Left lung (tissue), 10 donors: ENCODE results near the gene IL21R. TPM values are rescaled to one million over a fixed set of nuclear protein-coding genes. Genes with fewer than 3 reads are reported as not detected.

Experiments
- ATAC-seq: fragments of 200-7000 bp; cut with Tn5 transposase; one replicate; pipeline ENCODE4 v1.9.1; 2020; ENCODE audit warnings: moderate library complexity
- DNase-seq, 4 donors: peaks; one replicate each; pipeline ENCODE4 v3.0.0-alpha.2; 2013 to 2020
- H3K27ac ChIP-seq, 2 donors: fragments of 200-600 bp; sonication (generic) in 1 of 2; one replicate each; pipeline versions ENCODE4 v1.5.0 to v1.8.0; 2020 to 2021
- H3K27me3 ChIP-seq, 2 donors: fragments of 200-600 bp; sonication (generic) in 1 of 2; one replicate each; pipeline versions ENCODE4 v1.5.0 to v1.8.0; 2020 to 2021
- H3K36me3 ChIP-seq, 2 donors: fragments of 200-600 bp; sonication (generic) in 1 of 2; one replicate each; pipeline versions ENCODE4 v1.5.0 to v1.8.0; 2020 to 2021
- H3K4me1 ChIP-seq, 2 donors: fragments of 200-600 bp; one replicate each; pipeline ENCODE4 v1.8.0; 2021
- H3K4me3 ChIP-seq, 2 donors: fragments of 200-600 bp; sonication (generic) in 1 of 2; one replicate each; pipeline versions ENCODE4 v1.5.0 to v1.8.0; 2020 to 2021; ENCODE audit warnings: mild to moderate bottlenecking in 1 of 2
- H3K9me3 ChIP-seq, 2 donors: fragments of 200-600 bp; sonication (generic) in 1 of 2; one replicate each; pipeline versions ENCODE4 v1.5.0 to v1.8.0; 2020 to 2021
- intact Hi-C, 2 donors: fragments of 100-400 bp; cut with DNase I; formaldehyde crosslinking; loops; one replicate each; pipeline versions ENCODE4 v1.11.2 to v1.14.2; 2022
- polyA plus RNA-seq, 6 donors: library from polyadenylated mRNA; unstranded; fragments of 120-200 nt; gene quantifications; one replicate each; pipeline ENCODE4 v1.2.1, GENCODE V29; 2013; ENCODE audit not compliant: insufficient read length in 6 of 6
- total RNA-seq, 2 donors: library from RNA; stranded (reverse); fragmentation: NEBNext Ultra II Directional; extraction: Animal tissue kit (Norgen Biotek cat#: 25700); gene quantifications; one replicate each; pipeline ENCODE4 v1.2.1, GENCODE V29; 2021
- TF ChIP-seq, protein P1 (sequence below), 2 donors: fragments of 200-600 bp; sonication (generic) in 1 of 2; IDR thresholded peaks; one replicate each; pipeline versions ENCODE4 v1.5.0 to v1.8.0; 2021; ENCODE audit warnings: antibody characterized with exemption in 2 of 2
- donor health status: DM: no; HTN: yes; CAD: no.
- donor health status: DM: no; HTN: no; CAD: no.

IL21R gene
- total and polyA plus RNA-seq, 8 donors, result 1.2 to 4.3 (median 3.9) TPM

DNA sequence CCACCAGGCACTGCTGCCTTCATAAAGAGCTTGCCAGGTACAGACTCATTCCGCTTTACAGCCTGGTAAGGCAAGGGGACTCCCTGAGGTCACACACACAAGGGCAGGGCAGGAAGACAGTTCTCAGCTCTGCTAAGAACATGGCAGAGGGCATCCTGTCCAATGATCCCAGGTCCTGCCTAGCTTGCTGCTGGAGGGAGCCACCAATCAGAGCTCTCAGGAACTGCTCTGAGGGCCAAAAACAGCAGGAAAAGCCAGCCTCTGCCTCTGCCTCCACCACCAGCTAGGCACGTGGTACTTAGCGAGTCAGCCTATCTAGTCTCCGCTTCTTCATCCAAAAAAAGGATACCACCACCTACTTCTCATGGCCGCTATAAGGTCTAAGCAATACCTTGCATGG is 81.7 kb downstream of the IL21R start:
- TF ChIP-seq, protein P1, sequence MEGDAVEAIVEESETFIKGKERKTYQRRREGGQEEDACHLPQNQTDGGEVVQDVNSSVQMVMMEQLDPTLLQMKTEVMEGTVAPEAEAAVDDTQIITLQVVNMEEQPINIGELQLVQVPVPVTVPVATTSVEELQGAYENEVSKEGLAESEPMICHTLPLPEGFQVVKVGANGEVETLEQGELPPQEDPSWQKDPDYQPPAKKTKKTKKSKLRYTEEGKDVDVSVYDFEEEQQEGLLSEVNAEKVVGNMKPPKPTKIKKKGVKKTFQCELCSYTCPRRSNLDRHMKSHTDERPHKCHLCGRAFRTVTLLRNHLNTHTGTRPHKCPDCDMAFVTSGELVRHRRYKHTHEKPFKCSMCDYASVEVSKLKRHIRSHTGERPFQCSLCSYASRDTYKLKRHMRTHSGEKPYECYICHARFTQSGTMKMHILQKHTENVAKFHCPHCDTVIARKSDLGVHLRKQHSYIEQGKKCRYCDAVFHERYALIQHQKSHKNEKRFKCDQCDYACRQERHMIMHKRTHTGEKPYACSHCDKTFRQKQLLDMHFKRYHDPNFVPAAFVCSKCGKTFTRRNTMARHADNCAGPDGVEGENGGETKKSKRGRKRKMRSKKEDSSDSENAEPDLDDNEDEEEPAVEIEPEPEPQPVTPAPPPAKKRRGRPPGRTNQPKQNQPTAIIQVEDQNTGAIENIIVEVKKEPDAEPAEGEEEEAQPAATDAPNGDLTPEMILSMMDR (IDR thresholded peaks at IDR 0.05), result no peak
- no peak for ATAC-seq
- H3K36me3 ChIP-seq, result peaks cover 5 to 100% of the 10 kb centered on the region in 2 donors

GRCh38 chr16:27485126-27485525 is 83.2 kb downstream of the IL21R start:
- peaks cover 5 to 100% of the 10 kb centered on the region in 2 donors for H3K36me3 ChIP-seq
- ATAC-seq, result no peak
- intact Hi-C loops, result no loop called here
- H3K27ac ChIP-seq, result no peak overlapping the region
- no peaks in the 10 kb centered on the region for H3K9me3 ChIP-seq
- H3K4me1 ChIP-seq, result no peaks in the 10 kb centered on the region
- TF ChIP-seq, protein P1 (IDR thresholded peaks at IDR 0.05), result no peak
- no peak overlapping the region for H3K4me3 ChIP-seq
- no peaks in the 10 kb centered on the region for H3K27me3 ChIP-seq
- DNase-seq, result no peak

More for the DNA sequence above, 81.7 kb downstream of the IL21R start:
- Histone ChIP-seq H3K4me3 (no peak overlapping the region), H3K9me3 (no peaks in the 10 kb centered on the region), H3K27me3 (no peaks in the 10 kb centered on the region), H3K27ac (no peak overlapping the region), H3K4me1 (no peaks in the 10 kb centered on the region)
- intact Hi-C loops, result no loop called here
- no peak for DNase-seq

GRCh38 chr16:27485811-27486210 is 83.8 kb downstream of the IL21R start:
- Histone ChIP-seq H3K36me3 (peaks cover 5 to 100% of the 10 kb centered on the region in 2 donors), H3K9me3 (no peaks in the 10 kb centered on the region), H3K4me3 (no peak overlapping the region), H3K27me3 (no peaks in the 10 kb centered on the region), H3K27ac (no peak overlapping the region), H3K4me1 (no peaks in the 10 kb centered on the region)
- ATAC-seq, result no peak
- DNase-seq, result no peak
- TF ChIP-seq, protein P1 (IDR thresholded peaks at IDR 0.05), result no peak
- intact Hi-C loops, result no loop called here

DNA sequence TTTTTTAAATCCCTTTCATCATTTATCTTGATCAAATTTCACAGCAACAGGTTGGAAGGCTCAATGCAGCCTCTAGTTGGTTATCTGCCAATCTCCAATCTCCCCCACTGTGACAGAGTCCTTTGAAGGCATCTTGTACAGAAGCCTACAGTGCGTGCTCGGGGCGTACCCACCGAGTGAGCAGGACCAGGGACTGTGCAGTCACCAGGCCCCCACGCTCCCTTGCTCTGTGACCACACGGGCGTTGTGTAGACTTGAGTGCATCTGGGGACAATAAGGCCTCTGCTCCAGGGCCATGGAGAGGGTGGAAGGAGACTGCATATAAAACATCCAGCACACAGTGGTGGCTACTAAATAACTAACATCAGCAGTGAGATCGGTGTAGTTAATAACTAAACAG is 84.4 kb downstream of the IL21R start:
- ATAC-seq (no peak), DNase-seq (no peak)
- no peaks in the 10 kb centered on the region for H3K27me3 ChIP-seq
- H3K36me3 ChIP-seq, result peaks cover 5 to 100% of the 10 kb centered on the region in 2 donors
- H3K4me3 ChIP-seq, result no peak overlapping the region
- no peaks in the 10 kb centered on the region for H3K4me1 ChIP-seq
- TF ChIP-seq, protein P1 (IDR thresholded peaks at IDR 0.05), result no peak
- intact Hi-C loops, result no loop called here
- no peak overlapping the region for H3K27ac ChIP-seq
- no peaks in the 10 kb centered on the region for H3K9me3 ChIP-seq

GRCh38 chr16:27486760-27487159 is 84.8 kb downstream of the IL21R start:
- DNase-seq (no peak), ATAC-seq (no peak)
- Histone ChIP-seq H3K27ac (no peak overlapping the region), H3K36me3 (peaks cover 5 to 100% of the 10 kb centered on the region in 2 donors), H3K4me3 (no peak overlapping the region), H3K4me1 (no peaks in the 10 kb centered on the region), H3K27me3 (no peaks in the 10 kb centered on the region), H3K9me3 (no peaks in the 10 kb centered on the region)
- TF ChIP-seq, protein P1 (IDR thresholded peaks at IDR 0.05), result no peak
- intact Hi-C loops, result no loop called here
